Mucosa of descending colon (tissue), 3 donors: ENCODE results near the gene RAB6A. TPM values are rescaled to one million over a fixed set of nuclear protein-coding genes. Genes with fewer than 3 reads are reported as not detected.

ENCODE experiments used
- ATAC-seq: fragments of 200-7000 bp; cut with Tn5 transposase; one replicate; pipeline ENCODE4 v1.9.1; 2020; ENCODE audit warnings: mild to moderate bottlenecking, moderate library complexity
- DNase-seq, 3 donors: peaks; one replicate each; pipeline ENCODE4 v3.0.0-alpha.2; 2020
- H3K36me3 ChIP-seq: fragments of 200-600 bp; one replicate; pipeline ENCODE4 v1.8.0; 2021; ENCODE audit warnings: low read depth, mild to moderate bottlenecking
- H3K4me1 ChIP-seq: fragments of 200-600 bp; one replicate; pipeline ENCODE4 v1.8.0; 2021; ENCODE audit warnings: low read depth, mild to moderate bottlenecking
- H3K4me3 ChIP-seq: fragments of 200-600 bp; one replicate; pipeline ENCODE4 v1.8.0; 2021; ENCODE audit warnings: mild to moderate bottlenecking
- H3K9me3 ChIP-seq: fragments of 200-600 bp; one replicate; pipeline ENCODE4 v1.8.0; 2021; ENCODE audit warnings: mild to moderate bottlenecking
- intact Hi-C, 2 donors: fragments of 100-400 bp; cut with DNase I in 1 of 2; cut with micrococcal nuclease in 1 of 2; formaldehyde crosslinking; loops; one replicate each; pipeline versions ENCODE4 v1.11.0 to v1.11.1; 2022; cut with DNase I, micrococcal nuclease
- total RNA-seq, 3 donors: library from RNA; stranded (reverse); fragmentation: NEBNext Ultra II Directional in 2 of 3; extraction: Animal tissue kit (Norgen Biotek cat#: 25700) in 2 of 3; gene quantifications; one replicate each; pipeline versions ENCODE4 v1.2.1 to v1.2.4, GENCODE V29; 2021 to 2023
- TF ChIP-seq, protein P1 (sequence below): fragments of 200-600 bp; IDR thresholded peaks from one replicate; pipeline ENCODE4 v1.8.0; 2022; ENCODE audit warnings: antibody characterized with exemption, mild to moderate bottlenecking
- donor health status: DM: no; HTN: no; CAD: no; lungs with moderate emphysema.
- donor health status: DM: no; HTN: no; CAD: no.
- donor health status: DM: no; HTN: yes; CAD: no.

Gene RAB6A
- total RNA-seq, 3 donors from 2014 or later, result 138 to 140 (median 139) TPM

DNA sequence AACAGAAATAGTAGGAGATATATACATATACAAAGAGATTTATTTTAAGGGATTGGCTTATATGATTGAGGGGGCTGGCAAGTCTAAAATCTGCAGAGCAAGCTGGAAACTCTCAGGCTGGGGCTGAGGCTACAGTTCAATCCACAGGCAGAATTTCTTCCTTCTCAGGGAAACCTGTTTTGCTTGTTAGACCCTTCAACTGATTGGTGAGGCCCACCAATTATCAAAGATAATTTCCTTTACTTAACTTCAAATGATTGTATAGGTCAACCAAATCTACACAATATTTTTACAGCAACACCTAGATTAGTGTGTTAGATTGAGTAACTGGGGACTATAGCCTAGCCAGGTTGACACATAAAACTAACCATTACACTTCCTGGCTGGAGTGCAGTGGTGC, 119.2 kb downstream of the RAB6A start:
- H3K4me1 ChIP-seq, result no peaks in the 10 kb centered on the region
- ATAC-seq, result no peak
- no peaks in the 10 kb centered on the region for H3K36me3 ChIP-seq
- no peak overlapping the region for H3K4me3 ChIP-seq
- no peak for DNase-seq
- TF ChIP-seq, protein P1, sequence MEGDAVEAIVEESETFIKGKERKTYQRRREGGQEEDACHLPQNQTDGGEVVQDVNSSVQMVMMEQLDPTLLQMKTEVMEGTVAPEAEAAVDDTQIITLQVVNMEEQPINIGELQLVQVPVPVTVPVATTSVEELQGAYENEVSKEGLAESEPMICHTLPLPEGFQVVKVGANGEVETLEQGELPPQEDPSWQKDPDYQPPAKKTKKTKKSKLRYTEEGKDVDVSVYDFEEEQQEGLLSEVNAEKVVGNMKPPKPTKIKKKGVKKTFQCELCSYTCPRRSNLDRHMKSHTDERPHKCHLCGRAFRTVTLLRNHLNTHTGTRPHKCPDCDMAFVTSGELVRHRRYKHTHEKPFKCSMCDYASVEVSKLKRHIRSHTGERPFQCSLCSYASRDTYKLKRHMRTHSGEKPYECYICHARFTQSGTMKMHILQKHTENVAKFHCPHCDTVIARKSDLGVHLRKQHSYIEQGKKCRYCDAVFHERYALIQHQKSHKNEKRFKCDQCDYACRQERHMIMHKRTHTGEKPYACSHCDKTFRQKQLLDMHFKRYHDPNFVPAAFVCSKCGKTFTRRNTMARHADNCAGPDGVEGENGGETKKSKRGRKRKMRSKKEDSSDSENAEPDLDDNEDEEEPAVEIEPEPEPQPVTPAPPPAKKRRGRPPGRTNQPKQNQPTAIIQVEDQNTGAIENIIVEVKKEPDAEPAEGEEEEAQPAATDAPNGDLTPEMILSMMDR, result no peak
- intact Hi-C loops, result no loop called here
- H3K9me3 ChIP-seq, result no peaks in the 10 kb centered on the region

DNA sequence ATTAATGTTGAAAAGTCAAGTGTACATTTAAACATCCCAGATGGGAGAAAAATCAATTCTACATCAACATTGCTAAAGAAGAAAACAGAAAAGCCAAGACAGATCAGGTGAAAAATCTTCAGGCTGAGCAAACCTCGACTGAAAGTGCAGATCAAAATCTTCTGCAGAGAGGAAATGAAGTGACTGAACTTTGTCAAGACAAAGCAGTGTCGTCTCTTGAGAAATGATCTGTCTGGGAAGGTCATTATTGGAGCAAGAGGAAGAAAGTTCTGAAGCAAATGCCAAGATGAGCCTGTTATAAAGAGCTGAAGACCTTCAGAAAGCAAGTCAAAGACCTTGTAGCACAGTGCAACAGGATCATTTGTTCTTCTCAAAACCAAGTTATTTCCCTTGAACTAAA, 120.3 kb downstream of the RAB6A start:
- no peak for ATAC-seq
- H3K36me3 ChIP-seq, result no peaks in the 10 kb centered on the region
- no peak for DNase-seq
- H3K9me3 ChIP-seq, result no peaks in the 10 kb centered on the region
- no peak overlapping the region for H3K4me3 ChIP-seq
- no peaks in the 10 kb centered on the region for H3K4me1 ChIP-seq
- TF ChIP-seq, protein P1, result no peak
- intact Hi-C loops, result no loop called here

DNA sequence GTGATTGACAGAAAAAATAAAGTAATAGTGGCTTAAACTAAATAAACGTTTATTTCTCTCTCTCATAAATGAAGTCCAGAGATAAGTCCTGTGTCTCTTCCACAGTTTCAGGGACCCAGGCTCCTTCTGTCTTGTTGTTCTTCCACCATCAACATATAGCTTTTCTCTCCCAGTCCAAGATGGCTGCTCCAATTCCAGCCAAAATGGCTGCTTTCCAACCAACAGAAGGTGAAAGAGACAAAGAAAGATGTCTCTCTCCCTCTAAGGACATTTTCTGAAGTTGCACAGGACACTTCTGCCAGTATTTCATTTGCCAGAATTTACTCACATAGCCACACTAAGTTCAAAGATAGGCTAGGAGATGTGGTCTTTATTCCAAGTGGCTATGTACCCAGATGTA, 123.9 kb downstream of the RAB6A start:
- H3K36me3 ChIP-seq, result no peaks in the 10 kb centered on the region
- ATAC-seq (no peak), DNase-seq (no peak)
- H3K4me1 ChIP-seq, result no peaks in the 10 kb centered on the region
- no peak overlapping the region for H3K4me3 ChIP-seq
- TF ChIP-seq, protein P1, result no peak
- intact Hi-C loops, result no loop called here
- no peaks in the 10 kb centered on the region for H3K9me3 ChIP-seq

DNA sequence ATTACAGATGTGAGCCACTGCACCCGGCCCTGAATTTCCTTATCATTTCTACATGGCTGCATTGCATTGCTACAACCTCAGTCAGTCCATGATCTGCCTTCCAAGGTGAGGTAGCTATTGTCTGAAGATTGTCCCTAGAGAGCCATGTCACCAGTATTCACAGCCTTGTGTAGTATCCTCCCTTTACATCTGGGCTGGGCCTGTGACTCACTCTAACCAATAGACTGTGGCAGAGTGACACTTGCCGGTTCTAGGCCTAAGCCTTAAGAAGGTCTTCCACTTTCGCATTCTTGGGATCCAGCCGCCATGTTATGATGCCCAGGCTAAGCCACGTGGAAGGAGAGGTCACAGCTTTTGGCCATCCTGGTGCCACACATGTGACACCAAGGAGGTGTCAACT, 124.6 kb downstream of the RAB6A start:
- H3K36me3 ChIP-seq, result no peaks in the 10 kb centered on the region
- H3K9me3 ChIP-seq, result no peaks in the 10 kb centered on the region
- no peak overlapping the region for H3K4me3 ChIP-seq
- intact Hi-C loops, result no loop called here
- TF ChIP-seq, protein P1, result no peak
- no peak for ATAC-seq
- DNase-seq, result no peak
- no peaks in the 10 kb centered on the region for H3K4me1 ChIP-seq

DNA sequence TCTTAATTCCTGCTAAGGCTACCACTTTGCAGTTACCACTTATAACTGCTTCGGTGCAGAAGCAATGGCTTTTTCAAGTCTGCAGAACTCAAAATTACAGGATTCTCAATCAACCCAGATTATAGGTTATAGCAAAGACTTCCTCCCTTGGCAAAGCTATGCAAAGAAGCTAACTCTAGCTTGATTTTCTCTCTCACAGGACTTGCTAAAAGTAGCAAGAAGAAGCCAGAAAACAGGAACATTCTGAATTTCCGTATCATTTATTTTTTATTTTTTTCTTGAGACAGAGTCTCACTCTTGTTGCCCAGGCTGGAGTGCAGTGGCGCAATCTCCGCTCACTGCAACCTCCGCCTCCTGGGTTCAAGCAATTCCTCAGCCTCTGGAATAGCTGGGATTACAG, 125.2 kb downstream of the RAB6A start:
- TF ChIP-seq, protein P1, result no peak
- intact Hi-C loops, result no loop called here
- no peak overlapping the region for H3K4me3 ChIP-seq
- DNase-seq (no peak), ATAC-seq (no peak)
- no peaks in the 10 kb centered on the region for H3K4me1 ChIP-seq
- no peaks in the 10 kb centered on the region for H3K9me3 ChIP-seq
- no peaks in the 10 kb centered on the region for H3K36me3 ChIP-seq

DNA sequence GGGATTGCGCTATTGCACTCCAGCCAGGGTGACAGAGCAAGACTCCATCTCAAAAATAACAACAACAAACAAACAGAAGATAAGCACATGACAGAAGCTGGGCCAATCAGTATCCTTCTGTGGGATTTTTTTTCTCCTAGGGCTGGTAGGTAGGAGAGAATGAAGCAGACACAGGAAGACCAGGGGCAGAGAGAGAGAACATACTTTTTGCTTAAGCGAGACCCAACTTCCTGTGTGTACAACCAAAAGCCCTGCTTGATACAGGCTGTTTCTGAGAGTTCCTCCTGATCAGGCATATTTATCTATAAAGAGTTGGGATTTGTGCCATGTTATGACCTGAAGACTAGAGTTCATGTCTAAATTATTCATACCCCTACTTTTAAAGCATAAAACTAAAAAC, 126.9 kb downstream of the RAB6A start:
- ATAC-seq, result no peak
- Histone ChIP-seq H3K9me3 (no peaks in the 10 kb centered on the region), H3K4me1 (no peaks in the 10 kb centered on the region), H3K36me3 (no peaks in the 10 kb centered on the region), H3K4me3 (no peak overlapping the region)
- TF ChIP-seq, protein P1, result no peak
- intact Hi-C loops, result no loop called here
- DNase-seq, result no peak
